ENCODE measurements around the gene SIAH3.

SIAH3 gene

DNA sequence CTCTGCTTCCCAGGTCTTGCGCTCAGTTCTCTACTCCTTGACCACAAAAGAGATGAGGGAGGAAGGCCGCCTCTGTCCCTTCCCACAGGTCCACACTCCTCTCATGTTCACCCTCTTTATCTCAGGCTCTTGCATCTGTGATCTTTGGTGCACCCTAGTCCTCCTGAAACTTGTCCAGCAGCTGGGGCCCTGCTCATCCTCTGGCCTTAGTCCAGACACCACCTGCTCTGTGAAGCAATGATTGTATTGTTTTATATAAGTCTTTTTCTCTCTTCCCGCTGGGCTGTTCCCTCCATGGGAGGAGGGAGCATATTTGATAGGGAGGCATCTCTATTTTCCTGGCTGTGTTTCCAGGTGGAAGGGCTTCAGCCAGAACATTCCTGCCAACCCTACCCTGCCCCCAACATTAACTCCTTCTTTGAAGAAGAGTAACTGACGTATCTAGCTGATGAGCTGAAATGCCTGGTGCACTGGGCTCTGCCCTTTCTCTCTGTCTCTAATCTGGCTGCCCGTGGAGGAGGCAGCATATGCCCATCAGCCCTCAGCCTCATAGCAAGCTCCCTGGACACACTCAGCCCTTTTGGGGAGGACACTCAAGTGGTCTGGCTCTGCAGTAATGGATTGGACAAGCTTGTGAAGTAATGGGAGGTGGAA, 38.2 kb upstream of the SIAH3 start:
- H4K20me1 ChIP-seq (ENCODE audit: insufficient read depth, low read length), result no peaks in the 10 kb centered on the region
- H2AFZ ChIP-seq (ENCODE audit: low read length), result no peak overlapping the region
- no peaks in the 10 kb centered on the region for H3K9me3 ChIP-seq (replicated peaks; ENCODE audit: insufficient read depth, low read length)
- no peak overlapping the region for H3K4me2 ChIP-seq (ENCODE audit: low read depth, low read length)
- H3K79me2 ChIP-seq (ENCODE audit: low read length), result no peaks in the 10 kb centered on the region
- no peak overlapping the region for H3K9ac ChIP-seq (ENCODE audit: low read length)
- no peak overlapping the region for H3K4me3 ChIP-seq (ENCODE audit: low read length)
- no peaks in the 10 kb centered on the region for H3K27me3 ChIP-seq (replicated peaks; ENCODE audit: insufficient read depth, low read length)
- H3K4me1 ChIP-seq (ENCODE audit: low read length), result no peaks in the 10 kb centered on the region
- H3K27ac ChIP-seq (ENCODE audit: low read length), result no peak overlapping the region
- no peaks in the 10 kb centered on the region for H3F3A ChIP-seq (ENCODE audit: insufficient read depth, low read length)
- TF ChIP-seq EZH2phosphoT487 (IDR thresholded peaks at IDR 0.05; ENCODE audit: low read length) (no peak), EZH2 (optimal IDR thresholded peaks at IDR 0.05; ENCODE audit: low read depth, low read length) (no peak)
- TF ChIP-seq, protein P1, sequence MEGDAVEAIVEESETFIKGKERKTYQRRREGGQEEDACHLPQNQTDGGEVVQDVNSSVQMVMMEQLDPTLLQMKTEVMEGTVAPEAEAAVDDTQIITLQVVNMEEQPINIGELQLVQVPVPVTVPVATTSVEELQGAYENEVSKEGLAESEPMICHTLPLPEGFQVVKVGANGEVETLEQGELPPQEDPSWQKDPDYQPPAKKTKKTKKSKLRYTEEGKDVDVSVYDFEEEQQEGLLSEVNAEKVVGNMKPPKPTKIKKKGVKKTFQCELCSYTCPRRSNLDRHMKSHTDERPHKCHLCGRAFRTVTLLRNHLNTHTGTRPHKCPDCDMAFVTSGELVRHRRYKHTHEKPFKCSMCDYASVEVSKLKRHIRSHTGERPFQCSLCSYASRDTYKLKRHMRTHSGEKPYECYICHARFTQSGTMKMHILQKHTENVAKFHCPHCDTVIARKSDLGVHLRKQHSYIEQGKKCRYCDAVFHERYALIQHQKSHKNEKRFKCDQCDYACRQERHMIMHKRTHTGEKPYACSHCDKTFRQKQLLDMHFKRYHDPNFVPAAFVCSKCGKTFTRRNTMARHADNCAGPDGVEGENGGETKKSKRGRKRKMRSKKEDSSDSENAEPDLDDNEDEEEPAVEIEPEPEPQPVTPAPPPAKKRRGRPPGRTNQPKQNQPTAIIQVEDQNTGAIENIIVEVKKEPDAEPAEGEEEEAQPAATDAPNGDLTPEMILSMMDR (IDR thresholded peaks at IDR 0.05; ENCODE audit: low read length), result no peak
- no peak for DNase-seq
- H3K36me3 ChIP-seq (replicated peaks; ENCODE audit: insufficient read depth, low read length), result no peaks in the 10 kb centered on the region
- no peaks in the 10 kb centered on the region for H3K9me2 ChIP-seq (replicated peaks; ENCODE audit: insufficient read depth, low read length)

DNA sequence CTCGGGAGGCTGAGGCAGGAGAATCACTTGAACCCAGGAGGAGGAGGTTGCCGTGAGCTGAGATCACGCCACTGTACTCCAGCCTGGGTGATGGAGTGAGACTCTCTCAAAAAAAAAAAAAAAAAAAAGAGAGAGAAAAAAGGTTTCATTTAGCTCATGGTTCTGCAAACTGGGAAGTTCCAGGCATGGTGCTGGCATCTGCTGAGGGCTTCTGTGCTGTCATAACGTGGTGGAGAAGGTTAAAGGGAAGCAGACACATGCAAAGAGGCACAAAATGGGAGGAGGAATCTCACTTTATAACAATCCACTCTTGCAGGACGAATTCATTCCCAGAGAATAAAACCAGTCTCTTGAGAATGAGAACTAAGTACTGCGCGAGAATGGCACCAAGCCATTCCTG, 34.9 kb upstream of the SIAH3 start:
- H3K27ac ChIP-seq (ENCODE audit: low read length), result no peak overlapping the region
- no peak overlapping the region for H3K4me2 ChIP-seq (ENCODE audit: low read depth, low read length)
- no peaks in the 10 kb centered on the region for H3F3A ChIP-seq (ENCODE audit: insufficient read depth, low read length)
- no peak overlapping the region for H3K4me3 ChIP-seq (ENCODE audit: low read length)
- no peaks in the 10 kb centered on the region for H3K27me3 ChIP-seq (replicated peaks; ENCODE audit: insufficient read depth, low read length)
- no peak overlapping the region for H3K9ac ChIP-seq (ENCODE audit: low read length)
- no peaks in the 10 kb centered on the region for H3K9me3 ChIP-seq (replicated peaks; ENCODE audit: insufficient read depth, low read length)
- no peak overlapping the region for H2AFZ ChIP-seq (ENCODE audit: low read length)
- H3K36me3 ChIP-seq (replicated peaks; ENCODE audit: insufficient read depth, low read length), result no peaks in the 10 kb centered on the region
- TF ChIP-seq, protein P1 (IDR thresholded peaks at IDR 0.05; ENCODE audit: low read length), result no peak
- no peak for TF ChIP-seq EZH2 (optimal IDR thresholded peaks at IDR 0.05; ENCODE audit: low read depth, low read length)
- TF ChIP-seq EZH2phosphoT487 (IDR thresholded peaks at IDR 0.05; ENCODE audit: low read length), result no peak
- no peak for DNase-seq
- no peaks in the 10 kb centered on the region for H4K20me1 ChIP-seq (ENCODE audit: insufficient read depth, low read length)
- H3K9me2 ChIP-seq (replicated peaks; ENCODE audit: insufficient read depth, low read length), result no peaks in the 10 kb centered on the region
- H3K4me1 ChIP-seq (ENCODE audit: low read length), result no peaks in the 10 kb centered on the region
- H3K79me2 ChIP-seq (ENCODE audit: low read length), result no peaks in the 10 kb centered on the region

DNA sequence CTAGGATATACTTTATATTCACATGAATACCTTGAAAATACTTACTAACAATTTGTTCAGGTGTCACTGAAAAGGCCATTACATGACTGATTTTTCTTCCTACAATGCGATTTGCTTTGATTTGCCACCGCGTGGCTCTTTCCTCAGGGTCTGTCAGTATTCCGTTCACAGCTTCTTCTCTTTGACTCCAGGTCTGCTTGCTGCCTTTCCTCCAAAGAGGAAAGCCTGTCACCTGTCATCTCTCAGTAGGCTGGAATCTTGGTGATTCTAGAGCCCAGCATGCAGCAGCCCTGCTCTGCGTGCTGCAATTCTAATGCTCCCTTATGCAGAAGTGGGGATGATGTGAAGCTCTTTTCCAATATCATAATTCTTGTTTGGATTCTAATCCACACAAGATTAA, 33.6 kb upstream of the SIAH3 start:
- Histone ChIP-seq H3K9ac (ENCODE audit: low read length) (no peak overlapping the region), H3F3A (ENCODE audit: insufficient read depth, low read length) (no peaks in the 10 kb centered on the region), H3K79me2 (ENCODE audit: low read length) (no peaks in the 10 kb centered on the region), H3K4me3 (ENCODE audit: low read length) (no peak overlapping the region), H3K4me1 (ENCODE audit: low read length) (no peaks in the 10 kb centered on the region), H2AFZ (ENCODE audit: low read length) (no peak overlapping the region), H3K9me2 (replicated peaks; ENCODE audit: insufficient read depth, low read length) (no peaks in the 10 kb centered on the region), H3K27ac (ENCODE audit: low read length) (no peak overlapping the region), H3K9me3 (replicated peaks; ENCODE audit: insufficient read depth, low read length) (no peaks in the 10 kb centered on the region), H3K27me3 (replicated peaks; ENCODE audit: insufficient read depth, low read length) (no peaks in the 10 kb centered on the region), H3K4me2 (ENCODE audit: low read depth, low read length) (no peak overlapping the region), H4K20me1 (ENCODE audit: insufficient read depth, low read length) (no peaks in the 10 kb centered on the region), H3K36me3 (replicated peaks; ENCODE audit: insufficient read depth, low read length) (no peaks in the 10 kb centered on the region)
- DNase-seq, result no peak
- no peak for TF ChIP-seq EZH2phosphoT487 (IDR thresholded peaks at IDR 0.05; ENCODE audit: low read length)
- TF ChIP-seq, protein P1 (IDR thresholded peaks at IDR 0.05; ENCODE audit: low read length), result no peak
- TF ChIP-seq EZH2 (optimal IDR thresholded peaks at IDR 0.05; ENCODE audit: low read depth, low read length), result no peak
